Erythroblast (primary cell): ENCODE data around the gene SAPCD2.
"Not testable (repeated sequence)": the region's sequence is repeated elsewhere in the genome, so short reads cannot be mapped to it uniquely, and the experiment has no call there.

Experiments
- DNase-seq, 2 experiments: peaks; one replicate each; lab custom pipeline; 2025; lab: John Stamatoyannopoulos, UW
- GATA1 ChIP-seq: IDR thresholded peaks from 2 replicates; pipeline ENCODE4 v1.6.1; 2011; ENCODE audit warnings: low read depth, mild to moderate bottlenecking, control low read depth, low read length, moderate library complexity
- POLR2A ChIP-seq: IDR thresholded peaks from 2 replicates; pipeline ENCODE4 v1.6.1; 2011; ENCODE audit warnings: mild to moderate bottlenecking, low read length

SAPCD2 gene, protein sequence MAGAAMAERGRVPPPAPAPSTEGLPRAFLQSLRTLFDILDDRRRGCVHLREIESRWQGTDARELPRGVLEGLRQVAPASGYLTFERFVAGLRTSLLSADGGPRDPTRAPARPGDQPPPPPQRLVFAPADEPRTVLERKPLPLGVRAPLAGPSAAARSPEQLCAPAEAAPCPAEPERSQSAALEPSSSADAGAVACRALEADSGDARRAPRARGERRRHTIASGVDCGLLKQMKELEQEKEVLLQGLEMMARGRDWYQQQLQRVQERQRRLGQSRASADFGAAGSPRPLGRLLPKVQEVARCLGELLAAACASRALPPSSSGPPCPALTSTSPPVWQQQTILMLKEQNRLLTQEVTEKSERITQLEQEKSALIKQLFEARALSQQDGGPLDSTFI

GRCh38 chr9:137070201-137070905, at the start of gene SAPCD2:
Gene SAPCD2 (minus strand): TSS chr9:137070557. CDS start chr9:137070460, 97 bp downstream.
- DNase-seq = peak; percentile 92
- TF ChIP-seq POLR2A (peak; percentile 52), GATA1 (no peak)

DNA sequence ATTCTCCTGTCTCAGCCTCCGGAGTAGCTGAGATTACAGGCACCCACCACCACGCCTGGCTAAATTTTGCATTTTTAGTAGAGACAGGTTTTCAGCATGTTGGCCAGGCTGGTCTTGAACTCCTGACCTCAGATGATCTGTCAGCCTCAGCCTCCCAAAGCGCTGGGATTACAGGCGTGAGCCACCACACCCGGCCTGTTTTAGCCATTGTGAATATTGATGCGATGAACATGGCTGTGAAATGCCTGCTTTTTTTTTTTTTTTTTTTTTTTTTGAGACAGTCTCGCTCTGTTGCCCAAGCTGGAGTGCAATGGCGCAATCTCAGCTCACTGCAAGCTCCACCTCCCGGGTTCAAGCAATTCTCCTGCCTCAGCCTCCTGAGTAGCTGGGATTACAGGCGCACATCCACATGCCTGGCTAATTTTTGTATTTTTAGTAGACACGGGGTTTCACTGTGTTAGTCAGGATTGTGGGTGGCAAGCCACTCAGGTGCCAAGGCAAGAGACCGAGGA, 47.8 kb upstream of the SAPCD2 start:
- not testable (repeated sequence) for DNase-seq

GRCh38 chr9:137117269-137117731, 46.9 kb upstream of the SAPCD2 start:
- no peak for DNase-seq
- TF ChIP-seq POLR2A = no peak
- TF ChIP-seq GATA1 = no peak

DNA sequence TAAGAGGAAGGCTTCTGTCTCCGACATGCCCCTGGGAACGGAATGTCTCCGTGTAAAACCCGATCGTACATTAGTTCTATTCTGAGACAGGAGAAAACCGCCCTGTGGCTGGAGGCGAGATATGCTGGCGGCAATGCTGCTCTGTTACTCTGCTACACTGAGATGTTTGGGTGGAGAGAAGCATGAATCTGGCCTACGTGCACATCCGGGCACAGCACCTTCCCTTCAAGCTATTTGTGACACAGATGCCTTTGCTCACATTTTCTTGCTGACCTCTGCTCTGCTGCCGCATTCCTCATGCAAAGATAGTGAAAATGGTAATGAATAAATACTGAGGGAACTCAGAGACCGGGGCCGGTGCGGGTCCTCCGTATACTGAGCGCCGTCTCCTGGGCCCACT, 46.4 kb upstream of the SAPCD2 start:
- DNase-seq = no peak
- TF ChIP-seq GATA1 (no peak), POLR2A (no peak)

GRCh38 chr9:137116027-137116507, 45.7 kb upstream of the SAPCD2 start:
- DNase-seq = no peak
- no peak for TF ChIP-seq POLR2A
- TF ChIP-seq GATA1 = no peak

DNA sequence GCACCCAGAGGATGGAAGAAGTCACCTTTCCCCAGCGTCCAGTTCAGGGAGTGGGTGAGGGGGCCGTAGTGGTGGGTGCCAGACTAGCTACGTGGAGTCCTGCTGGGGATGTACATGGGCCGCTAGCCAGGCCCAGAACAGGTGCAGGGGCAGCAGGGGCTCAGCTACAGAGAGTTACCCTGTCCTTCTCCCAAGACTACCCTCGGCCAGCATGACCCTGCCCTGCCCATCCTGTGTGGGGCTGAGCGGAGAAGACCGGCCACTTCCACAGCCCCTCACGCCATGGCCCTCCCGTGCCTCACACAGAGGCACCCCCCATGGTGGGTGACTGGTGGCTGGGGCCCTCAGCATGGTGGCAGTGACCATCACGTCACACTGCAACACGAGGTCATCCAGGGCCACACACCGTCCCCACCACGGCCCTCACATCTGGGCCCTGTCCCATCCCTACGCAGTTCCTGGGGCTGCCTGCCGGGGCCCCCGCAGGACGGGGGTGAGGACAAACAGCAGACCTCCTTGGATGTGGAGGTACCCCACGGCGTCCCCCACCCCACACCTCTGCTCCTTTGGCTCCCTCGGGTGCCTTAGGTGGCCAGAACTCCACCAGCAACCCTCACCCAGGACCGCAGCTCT, 45.2 kb upstream of the SAPCD2 start:
- DNase-seq = no peak
- TF ChIP-seq POLR2A (no peak), GATA1 (no peak)

DNA sequence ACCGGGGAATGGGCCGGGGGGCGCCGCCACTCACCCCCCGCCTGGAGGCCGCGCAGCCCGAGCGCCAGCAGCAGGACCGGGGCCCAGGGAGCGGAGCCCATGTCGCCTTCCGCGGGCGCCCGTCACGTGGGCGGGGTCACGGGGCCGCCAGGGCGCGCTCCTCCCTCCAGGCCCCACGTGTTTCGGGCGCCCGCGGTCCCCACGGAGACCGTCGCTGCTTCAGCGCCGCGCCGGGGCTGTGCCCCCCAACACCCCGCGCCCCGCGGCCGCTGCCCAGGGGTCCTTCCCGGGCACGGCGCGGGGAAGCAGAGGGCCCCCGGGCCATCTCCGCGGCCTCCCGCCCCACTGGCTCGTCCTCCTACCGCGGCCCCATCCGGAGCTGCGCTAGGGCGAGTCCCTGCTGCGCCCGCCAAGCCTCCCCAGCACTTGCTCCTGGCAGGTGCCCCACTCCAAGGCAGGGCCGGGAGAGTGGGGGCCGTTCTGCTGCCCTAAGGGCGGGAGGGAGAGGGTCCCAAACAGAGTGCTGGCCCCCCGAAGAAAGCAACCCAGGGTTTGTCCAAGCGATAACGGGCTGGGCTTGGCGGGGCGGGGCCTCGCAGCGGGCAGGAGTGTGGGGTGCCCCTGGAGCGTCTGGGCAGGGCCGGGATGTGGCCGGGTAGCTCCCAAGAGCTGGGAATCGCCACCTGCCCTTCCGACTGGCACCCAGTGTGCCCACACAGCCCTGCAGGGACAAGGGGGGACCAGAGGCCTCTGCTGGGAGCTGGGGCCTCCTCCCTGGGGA, 44.4 kb upstream of the SAPCD2 start, which contains the start of gene DPP7:
TSS of gene DPP7 (minus strand) at position 121 of the 781 bp plus-strand sequence. CDS start at position 101, 20 bp downstream.
- TF ChIP-seq GATA1 (no peak), POLR2A (peak; percentile 30)
- peak; percentile 83 to 86 for DNase-seq

DNA sequence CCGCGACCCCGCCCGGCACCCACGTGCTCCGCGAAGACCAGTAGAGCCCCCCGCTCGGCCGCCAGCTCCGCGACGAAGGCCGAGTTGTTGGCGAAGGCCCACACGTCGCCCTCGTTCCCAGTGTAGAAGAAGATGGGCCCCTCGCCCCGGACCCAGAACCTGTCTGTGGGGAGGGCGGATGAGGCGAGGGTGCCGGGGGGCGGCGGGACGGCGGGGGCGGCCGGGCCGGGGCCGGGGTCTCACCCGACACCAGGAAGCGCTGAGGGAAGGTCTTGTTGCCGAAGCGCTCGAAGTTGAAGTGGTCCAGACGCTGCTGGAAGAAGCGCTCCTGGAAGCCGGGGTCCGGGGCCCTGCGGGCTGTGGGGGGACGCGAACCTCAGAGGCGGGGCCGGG, 43.9 kb upstream of the SAPCD2 start:
- DNase-seq = peak; percentile 54 to 58
- no peak for TF ChIP-seq GATA1
- no peak for TF ChIP-seq POLR2A

DNA sequence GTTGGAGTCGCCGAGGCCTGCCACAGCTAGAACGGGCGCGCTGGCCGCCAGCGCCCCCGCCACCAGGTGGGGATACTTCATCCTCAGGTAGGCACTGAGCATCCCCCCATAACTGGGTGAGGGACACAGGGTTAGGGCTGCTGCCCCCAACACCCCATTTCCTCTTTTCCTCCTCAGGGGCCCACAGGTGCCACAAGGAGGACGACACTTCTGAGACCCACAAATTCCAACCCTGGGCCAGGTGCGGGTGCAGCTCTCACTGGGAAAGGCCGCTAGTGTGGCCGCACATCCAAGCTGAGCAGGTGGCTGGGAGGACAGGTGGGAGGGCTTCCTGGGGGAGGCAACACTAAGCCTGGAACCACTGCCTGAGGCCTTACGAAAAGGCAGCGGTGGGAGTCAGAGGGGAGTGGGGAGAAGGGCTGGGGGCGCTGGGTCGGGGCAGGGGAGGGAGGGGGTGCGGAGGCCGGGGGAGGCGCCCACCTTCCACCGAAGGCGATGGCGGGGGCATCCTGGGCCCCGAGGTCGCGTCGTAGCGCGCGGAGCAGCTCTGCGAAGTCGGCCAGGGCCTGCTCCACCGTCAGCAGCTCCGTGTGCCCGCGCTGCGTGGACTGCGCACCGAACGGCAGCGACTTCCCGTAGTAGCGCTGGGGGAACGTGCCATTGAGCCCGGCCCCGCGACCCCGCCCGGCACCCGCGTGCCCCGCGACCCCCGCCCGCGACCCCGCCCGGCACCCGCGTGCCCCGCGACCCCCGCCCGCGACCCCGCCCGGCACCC, 43.2 kb upstream of the SAPCD2 start:
- TF ChIP-seq GATA1 (no peak), POLR2A (no peak)
- DNase-seq = peak; percentile 46 to 48

DNA sequence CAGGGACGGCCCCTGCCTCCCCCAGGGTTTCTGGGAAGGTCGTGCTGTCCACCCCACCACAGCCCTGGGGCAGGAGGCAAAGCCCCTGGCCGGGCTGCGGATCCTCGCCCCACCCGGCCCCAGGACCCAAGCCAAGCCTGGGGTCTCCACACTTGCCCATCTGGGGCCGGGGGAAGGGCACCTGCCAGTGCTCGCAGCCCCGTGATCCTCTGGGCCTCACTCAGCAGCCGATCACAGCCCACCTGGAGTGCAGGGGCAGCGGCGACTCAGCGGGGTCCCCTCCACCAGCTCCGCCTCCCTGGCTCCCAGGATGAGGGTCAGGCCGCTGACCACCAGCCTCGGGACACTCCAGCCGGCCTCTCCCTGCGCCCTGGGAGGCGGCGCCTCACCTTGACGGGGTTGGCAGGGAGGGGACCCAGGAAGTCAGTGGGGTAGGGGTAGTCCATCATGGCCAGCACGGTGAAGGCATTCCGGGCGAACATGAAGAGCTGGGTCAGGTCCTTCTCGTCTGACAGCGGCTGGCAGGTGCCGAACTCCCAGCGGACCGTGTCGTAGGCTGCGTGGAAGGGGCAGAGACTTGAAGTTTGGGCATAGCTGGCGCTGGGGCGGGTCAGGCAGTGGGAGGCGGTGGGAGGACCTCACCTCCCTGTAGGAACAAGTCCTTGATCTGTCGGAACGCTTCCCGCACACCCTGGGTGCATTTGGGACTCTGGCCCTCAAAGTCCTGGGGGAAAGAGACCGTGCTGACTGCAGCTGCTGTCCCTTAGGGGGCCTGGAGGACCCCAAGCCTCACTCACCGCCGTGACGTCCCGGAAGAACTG, 42.4 kb upstream of the SAPCD2 start:
- TF ChIP-seq POLR2A = no peak
- no peak for TF ChIP-seq GATA1
- no peak for DNase-seq

GRCh38 chr9:137111788-137112563, 41.6 kb upstream of the SAPCD2 start:
- TF ChIP-seq POLR2A (no peak), GATA1 (no peak)
- no peak for DNase-seq
